ENCODE data around the gene STARD8. TPM values are rescaled to one million over a fixed set of nuclear protein-coding genes. Genes with fewer than 3 reads are reported as not detected.

Gene STARD8
- total and polyA plus RNA-seq, 2 donors from 2014 or later, result 12.7 to 23.4 TPM

DNA sequence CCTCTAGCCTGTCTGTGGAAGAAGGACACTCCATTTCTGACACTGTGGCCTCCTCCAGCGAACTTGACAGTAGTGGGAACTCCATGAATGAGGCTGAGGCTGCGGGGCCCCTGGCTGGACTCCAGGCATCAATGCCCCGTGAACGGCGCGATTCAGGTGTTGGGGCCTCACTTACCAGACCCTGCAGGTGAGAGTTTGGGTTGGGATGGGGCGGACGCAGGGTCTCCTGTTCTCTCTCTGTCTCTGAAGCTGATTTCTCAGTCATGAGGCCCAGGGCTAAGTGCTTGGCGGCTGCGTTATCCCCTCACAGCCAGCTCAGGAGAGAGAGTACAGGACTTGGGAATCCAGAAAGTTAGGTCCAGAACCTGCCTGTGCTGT lies 71.0 kb downstream of the STARD8 start:
- no peak for FAIRE-seq
- intact Hi-C loops (cut with DNase I), result no loop called here

GRCh38 chrX:68719181-68719903 lies 71.9 kb downstream of the STARD8 start:
- H3K9ac ChIP-seq (ENCODE audit: low read length in 3 of 3), result no peak overlapping the region
- H3K4me1 ChIP-seq (ENCODE audit: control insufficient read depth in 2 of 3, insufficient read depth in 2 of 3, low read depth in 1 of 3, low read length in 3 of 3), result no peaks in the 10 kb centered on the region
- intact Hi-C loops (cut with DNase I), result no loop called here
- TF ChIP-seq, protein P1, sequence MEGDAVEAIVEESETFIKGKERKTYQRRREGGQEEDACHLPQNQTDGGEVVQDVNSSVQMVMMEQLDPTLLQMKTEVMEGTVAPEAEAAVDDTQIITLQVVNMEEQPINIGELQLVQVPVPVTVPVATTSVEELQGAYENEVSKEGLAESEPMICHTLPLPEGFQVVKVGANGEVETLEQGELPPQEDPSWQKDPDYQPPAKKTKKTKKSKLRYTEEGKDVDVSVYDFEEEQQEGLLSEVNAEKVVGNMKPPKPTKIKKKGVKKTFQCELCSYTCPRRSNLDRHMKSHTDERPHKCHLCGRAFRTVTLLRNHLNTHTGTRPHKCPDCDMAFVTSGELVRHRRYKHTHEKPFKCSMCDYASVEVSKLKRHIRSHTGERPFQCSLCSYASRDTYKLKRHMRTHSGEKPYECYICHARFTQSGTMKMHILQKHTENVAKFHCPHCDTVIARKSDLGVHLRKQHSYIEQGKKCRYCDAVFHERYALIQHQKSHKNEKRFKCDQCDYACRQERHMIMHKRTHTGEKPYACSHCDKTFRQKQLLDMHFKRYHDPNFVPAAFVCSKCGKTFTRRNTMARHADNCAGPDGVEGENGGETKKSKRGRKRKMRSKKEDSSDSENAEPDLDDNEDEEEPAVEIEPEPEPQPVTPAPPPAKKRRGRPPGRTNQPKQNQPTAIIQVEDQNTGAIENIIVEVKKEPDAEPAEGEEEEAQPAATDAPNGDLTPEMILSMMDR (IDR thresholded peaks at IDR 0.05; ENCODE audit: borderline replicate concordance, extremely low read depth, insufficient read depth), result no peak
- no peak overlapping the region for H3K27ac ChIP-seq (ENCODE audit: low read depth in 2 of 2, low read length in 2 of 2)
- no peak overlapping the region for H3K4me3 ChIP-seq (ENCODE audit: low read length in 3 of 3)
- H3K9me3 ChIP-seq (ENCODE audit: control insufficient read depth in 2 of 3, insufficient read depth in 1 of 3, low read length in 3 of 3), result no peaks in the 10 kb centered on the region
- no peaks in the 10 kb centered on the region for H3K27me3 ChIP-seq (ENCODE audit: control insufficient read depth, insufficient read depth, low read length)
- FAIRE-seq (no peak), DNase-seq (no peak)
- H3K36me3 ChIP-seq (ENCODE audit: control insufficient read depth in 2 of 3, insufficient read depth in 3 of 3, low read length in 3 of 3), result peaks cover 4 to 49% (median 37%) of the 10 kb centered on the region in 3 donors

More for the DNA sequence above, 71.0 kb downstream of the STARD8 start:
- Histone ChIP-seq H3K27ac (ENCODE audit: low read depth in 2 of 2, low read length in 2 of 2) (no peak overlapping the region), H3K36me3 (ENCODE audit: control insufficient read depth in 2 of 3, insufficient read depth in 3 of 3, low read length in 3 of 3) (peaks cover 5 to 53% (median 44%) of the 10 kb centered on the region in 3 donors), H3K4me1 (ENCODE audit: control insufficient read depth in 2 of 3, insufficient read depth in 2 of 3, low read depth in 1 of 3, low read length in 3 of 3) (no peaks in the 10 kb centered on the region), H3K9me3 (ENCODE audit: control insufficient read depth in 2 of 3, insufficient read depth in 1 of 3, low read length in 3 of 3) (no peaks in the 10 kb centered on the region), H3K9ac (ENCODE audit: low read length in 3 of 3) (no peak overlapping the region), H3K4me3 (ENCODE audit: low read length in 3 of 3) (no peak overlapping the region), H3K27me3 (ENCODE audit: control insufficient read depth, insufficient read depth, low read length) (no peaks in the 10 kb centered on the region)
- TF ChIP-seq, protein P1 (IDR thresholded peaks at IDR 0.05; ENCODE audit: borderline replicate concordance, extremely low read depth, insufficient read depth), result no peak
- no peak for DNase-seq

- no peak for FAIRE-seq
- no peaks in the 10 kb centered on the region for H3K4me1 ChIP-seq (ENCODE audit: control insufficient read depth in 2 of 3, insufficient read depth in 2 of 3, low read depth in 1 of 3, low read length in 3 of 3)
- TF ChIP-seq, protein P1 (IDR thresholded peaks at IDR 0.05; ENCODE audit: borderline replicate concordance, extremely low read depth, insufficient read depth), result no peak
- H3K36me3 ChIP-seq (ENCODE audit: control insufficient read depth in 2 of 3, insufficient read depth in 3 of 3, low read length in 3 of 3), result peaks cover 2 to 48% (median 34%) of the 10 kb centered on the region in 3 donors
- H3K9ac ChIP-seq (ENCODE audit: low read length in 3 of 3), result no peak overlapping the region
- no peaks in the 10 kb centered on the region for H3K9me3 ChIP-seq (ENCODE audit: control insufficient read depth in 2 of 3, insufficient read depth in 1 of 3, low read length in 3 of 3)
- H3K27ac ChIP-seq (ENCODE audit: low read depth in 2 of 2, low read length in 2 of 2), result no peak overlapping the region
- H3K27me3 ChIP-seq (ENCODE audit: control insufficient read depth, insufficient read depth, low read length), result no peaks in the 10 kb centered on the region
- intact Hi-C loops (cut with DNase I), result no loop called here
- no peak for DNase-seq
- no peak overlapping the region for H3K4me3 ChIP-seq (ENCODE audit: low read length in 3 of 3)
Observed at GRCh38 chrX:68719904-68720614, 72.6 kb downstream of the STARD8 start.

Data from kidney (tissue), 14 donors.